Right renal pelvis (tissue), 4 donors: ENCODE results near the gene MRFAP1. TPM values are rescaled to one million over a fixed set of nuclear protein-coding genes. Genes with fewer than 3 reads are reported as not detected.
"Not testable (repeated sequence)": the region's sequence is repeated elsewhere in the genome, so short reads cannot be mapped to it uniquely, and the experiment has no call there.

Experiments used
- DNase-seq, 4 donors: peaks; one replicate each; pipeline ENCODE4 v3.0.0-alpha.2; 2013; ENCODE audit warnings: low read depth in 4 of 4, low spot score in 3 of 4, missing footprints in 1 of 4
- polyA plus RNA-seq, 4 donors: library from polyadenylated mRNA; unstranded; fragments of 120-200 nt; gene quantifications; one replicate each; pipeline ENCODE4 v1.2.1, GENCODE V29; 2013; ENCODE audit not compliant: insufficient read length in 4 of 4

The MRFAP1 gene
- polyA plus RNA-seq, 4 donors, result 446 to 482 (median 461) TPM

GRCh38 chr4:6632125-6632524 lies 8.4 kb upstream of the MRFAP1 start:
- DNase-seq, result no peak

GRCh38 chr4:6633091-6633906 lies 7.2 kb upstream of the MRFAP1 start:
- DNase-seq, result no peak

GRCh38 chr4:6634746-6635145 lies 5.7 kb upstream of the MRFAP1 start:
- no peak for DNase-seq

GRCh38 chr4:6639137-6639680 lies 1.3 kb upstream of the MRFAP1 start:
- DNase-seq, result no peak

DNA sequence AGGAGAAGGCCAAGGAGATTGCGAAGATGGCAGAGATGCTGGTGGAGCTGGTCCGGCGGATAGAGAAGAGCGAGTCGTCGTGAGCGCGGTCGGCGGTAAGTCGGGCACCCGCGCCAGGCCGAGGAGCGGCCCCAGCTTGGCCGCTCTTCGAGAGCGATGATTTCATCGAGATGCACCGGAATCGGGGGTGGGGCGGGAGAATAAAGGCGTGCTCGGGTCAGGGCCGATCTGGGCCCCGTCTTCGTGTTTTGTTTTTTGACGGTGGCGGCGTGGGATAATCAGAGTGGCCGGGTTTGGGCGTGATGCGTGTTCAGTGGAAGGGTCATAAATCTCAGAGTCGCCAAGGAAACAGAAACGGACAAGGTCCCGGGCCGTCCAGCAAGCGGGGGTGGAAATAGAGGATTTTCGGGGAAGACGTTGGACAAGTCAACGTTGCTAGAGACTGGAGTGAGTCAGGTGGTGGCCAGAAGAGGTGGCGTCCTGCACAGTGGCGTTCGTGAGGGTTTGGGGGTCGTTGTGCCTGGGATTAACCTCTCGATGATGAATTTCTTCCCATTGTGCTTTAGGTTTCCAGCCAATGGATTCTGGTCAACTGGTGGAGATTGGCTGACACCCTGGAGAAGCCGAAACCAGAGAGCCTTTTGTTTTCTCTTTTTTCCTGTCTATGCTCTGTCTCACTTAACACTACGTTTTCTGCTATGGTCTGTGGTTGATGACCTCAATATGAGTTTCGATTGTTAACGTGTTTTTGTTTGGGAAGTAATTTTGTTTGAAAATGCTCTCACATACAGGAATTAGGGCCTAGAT lies 882 bp downstream of the MRFAP1 start:
- DNase-seq, result peak in 2 of 4 donors; percentile 39 to 41

DNA sequence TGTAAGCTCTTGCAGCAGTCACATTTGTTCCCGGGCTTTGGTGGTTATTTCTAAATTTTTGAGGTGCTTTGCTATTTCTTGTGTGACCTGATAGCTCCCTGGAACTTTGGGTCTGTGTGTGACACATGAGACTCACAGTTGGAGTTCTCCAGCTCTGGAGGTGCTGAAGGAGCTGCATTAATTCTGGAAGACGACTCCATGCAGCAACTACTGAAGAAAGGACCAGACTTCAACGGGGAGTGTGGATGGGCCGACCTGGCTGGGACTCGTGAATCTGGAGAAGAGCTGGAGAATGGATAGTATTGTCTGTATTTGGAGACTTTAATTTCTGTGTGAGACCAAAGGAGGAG lies 1.5 kb downstream of the MRFAP1 start:
- DNase-seq, result no peak

- no peak for DNase-seq
These were observed 2.8 kb downstream of the MRFAP1 start for GRCh38 chr4:6643141-6643847.

DNA sequence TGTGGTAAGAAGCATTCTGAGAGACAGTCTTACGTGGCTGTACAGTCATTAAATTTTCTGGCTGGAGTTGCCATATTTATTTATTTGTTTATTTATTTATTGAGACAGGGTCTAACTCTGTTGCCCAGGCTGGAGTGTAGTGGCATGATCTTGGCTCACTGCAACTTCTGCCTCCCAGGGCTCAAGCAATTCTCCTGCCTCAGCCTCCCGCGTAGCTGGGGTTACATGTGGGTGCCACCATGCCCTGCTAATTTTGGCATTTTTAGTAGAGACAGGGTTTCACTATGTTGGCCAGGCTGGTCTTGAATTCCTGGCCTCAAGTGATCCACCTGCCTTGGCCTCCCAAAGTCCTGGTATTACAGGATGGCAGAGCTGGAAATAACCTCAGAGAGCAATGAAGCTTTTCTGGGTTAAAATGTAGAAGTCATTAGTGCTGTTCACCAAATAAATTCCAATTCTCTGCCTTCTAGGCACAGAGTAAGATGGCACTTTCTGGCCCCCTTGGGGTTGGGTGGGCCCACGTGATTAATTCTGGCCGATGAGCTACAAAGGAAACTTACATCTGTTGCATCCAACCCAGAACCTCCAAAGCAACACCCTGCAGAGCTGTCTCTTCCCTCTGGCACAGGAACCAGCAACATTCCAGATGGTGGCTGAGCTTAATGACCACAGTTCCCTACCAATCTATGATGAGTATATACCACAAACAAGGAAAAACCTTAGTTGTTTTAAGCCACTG lies 4.5 kb downstream of the MRFAP1 start:
- DNase-seq, result no peak

GRCh38 chr4:6647169-6647568 lies 6.7 kb downstream of the MRFAP1 start:
- no peak for DNase-seq

- DNase-seq, result no peak
These were observed 7.2 kb downstream of the MRFAP1 start for GRCh38 chr4:6647582-6648230.

DNA sequence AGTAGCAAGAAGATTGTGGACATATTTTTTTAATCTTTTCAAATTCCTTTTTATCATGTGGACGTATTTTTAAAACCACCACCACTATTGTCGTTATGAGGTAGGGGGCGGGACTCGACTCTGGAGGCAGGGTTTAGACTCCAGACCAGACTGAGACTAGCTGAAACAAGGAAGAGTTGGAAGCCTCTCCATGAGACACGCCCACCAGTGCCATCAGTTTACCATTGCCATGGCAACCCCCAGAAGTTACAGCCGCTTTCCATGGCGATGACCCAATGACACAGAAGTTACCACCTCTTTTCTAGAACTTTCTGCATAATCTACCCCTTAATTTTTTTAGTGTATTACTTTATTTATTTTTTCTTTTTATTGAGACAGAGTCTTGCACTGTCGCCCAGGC lies 8.7 kb downstream of the MRFAP1 start:
- no peak for DNase-seq

DNA sequence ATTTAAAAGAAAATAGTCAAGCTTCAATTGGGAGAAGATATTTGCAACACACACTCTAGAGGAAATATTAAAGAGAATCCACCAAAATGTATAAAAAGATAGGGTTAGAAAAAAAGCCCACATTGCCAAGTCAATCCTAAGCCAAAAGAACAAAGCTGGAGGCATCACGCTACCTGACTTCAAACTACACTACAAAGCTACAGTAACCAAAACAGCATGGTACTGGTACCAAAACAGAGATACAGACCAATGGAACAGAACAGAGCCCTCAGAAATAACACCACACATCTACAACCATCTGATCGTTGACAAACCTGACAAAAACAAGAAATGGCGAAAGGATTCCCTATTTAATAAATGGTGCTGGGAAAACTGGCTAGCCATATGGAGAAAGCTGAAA lies 13.7 kb downstream of the MRFAP1 start:
- DNase-seq, result not testable (repeated sequence)

DNA sequence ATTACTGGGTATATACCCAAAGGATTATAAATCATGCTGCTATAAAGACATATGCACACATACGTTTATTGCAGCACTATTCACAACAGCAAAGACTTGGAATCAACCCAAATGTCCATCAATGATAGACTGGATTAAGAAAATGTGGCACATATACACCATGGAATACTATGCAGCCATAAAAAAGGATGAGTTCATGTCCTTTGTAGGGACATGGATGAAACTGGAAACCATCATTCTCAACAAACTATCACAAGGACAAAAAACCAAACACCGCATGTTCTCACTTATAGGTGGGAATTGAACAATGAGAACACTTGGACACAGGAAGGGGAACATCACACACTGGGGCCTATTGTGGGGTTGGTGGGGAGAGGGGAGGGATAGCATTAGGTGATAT lies 14.8 kb downstream of the MRFAP1 start:
- not testable (repeated sequence) for DNase-seq

DNA sequence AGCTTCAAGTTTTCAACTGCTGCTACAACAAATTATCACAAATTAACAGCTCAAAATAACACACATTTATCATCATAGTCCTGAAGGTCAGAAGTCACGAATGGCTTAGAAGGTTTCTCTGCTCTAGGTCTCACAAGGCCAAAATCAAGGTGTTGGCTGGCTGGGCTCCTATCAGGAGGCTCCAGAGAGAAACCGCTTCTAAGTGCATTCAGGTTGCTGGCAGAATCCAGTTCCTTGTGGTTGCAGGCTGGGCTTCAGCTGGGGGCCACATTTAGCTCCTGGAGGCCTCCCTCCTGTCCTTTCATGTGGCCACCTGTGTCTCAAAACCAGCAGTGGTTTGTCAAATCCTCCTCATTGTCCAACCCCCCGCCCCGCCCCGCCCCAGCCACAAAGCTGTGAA lies 15.4 kb downstream of the MRFAP1 start:
- no peak for DNase-seq

DNA sequence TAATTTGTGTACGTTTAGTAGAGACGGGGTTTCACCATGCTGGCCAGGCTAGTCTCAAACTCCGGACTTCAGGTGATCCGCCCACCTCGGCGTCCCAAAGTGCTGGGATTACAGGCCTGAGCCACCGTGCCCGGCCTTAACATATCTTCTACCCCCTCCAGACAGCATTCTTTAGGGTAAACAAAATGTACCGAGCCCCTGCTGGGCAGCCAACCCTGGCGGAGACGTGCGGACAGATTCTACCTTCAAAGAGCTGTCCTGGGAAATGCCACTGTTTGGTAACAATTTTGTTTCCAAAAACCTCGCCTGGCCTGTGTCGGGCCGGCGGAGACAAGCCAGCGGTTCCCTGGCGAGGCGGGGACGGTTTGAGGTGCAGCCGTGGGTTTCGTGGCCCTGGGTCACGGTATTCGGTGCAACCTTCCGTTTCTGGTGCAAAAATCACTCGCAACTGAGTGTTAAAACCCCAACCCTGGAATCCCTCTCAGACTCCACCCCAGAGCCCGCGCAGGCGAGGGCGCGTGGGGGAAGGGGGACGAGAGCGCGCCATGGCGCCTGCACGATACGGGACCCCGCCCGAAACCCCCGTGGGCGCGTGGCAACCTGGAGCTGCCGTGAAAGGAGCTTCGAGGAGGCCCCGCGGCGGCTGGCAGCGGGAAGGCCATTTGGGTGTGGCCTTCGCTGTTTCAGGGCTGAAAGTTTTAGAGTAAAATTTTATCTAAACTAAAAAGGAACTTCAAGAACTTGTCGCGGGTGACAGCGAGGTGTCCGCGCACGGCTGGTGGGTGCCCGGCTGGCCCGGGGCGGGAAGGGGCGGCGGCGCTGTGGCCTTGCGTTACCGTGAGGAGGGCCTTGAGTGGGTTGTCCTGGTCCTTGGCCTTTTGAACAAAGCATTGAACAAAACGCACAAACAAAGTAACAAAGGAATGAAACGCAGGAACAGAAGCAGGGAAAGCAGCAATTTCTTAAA lies 17.0 kb downstream of the MRFAP1 start:
- no peak for DNase-seq

DNA sequence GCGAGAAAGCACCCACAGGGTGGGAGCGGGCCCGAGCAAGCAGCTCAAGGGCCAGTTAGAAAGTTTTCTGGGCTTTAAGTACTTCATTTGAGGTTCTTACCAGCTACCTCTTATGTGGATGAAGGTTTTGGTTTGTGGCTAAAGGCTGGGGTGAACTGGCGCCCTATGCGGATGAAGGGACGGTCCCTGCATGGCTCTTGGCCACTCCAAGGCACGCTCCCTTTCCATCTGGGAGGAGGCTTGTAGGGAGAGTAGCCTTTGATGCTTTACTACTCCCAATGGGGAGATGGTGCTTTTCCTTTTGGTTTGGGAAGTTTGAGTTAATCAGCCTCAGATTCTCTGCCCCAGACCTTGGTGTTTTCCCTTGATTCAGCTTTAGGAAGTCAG lies 17.7 kb downstream of the MRFAP1 start:
- no peak for DNase-seq

DNA sequence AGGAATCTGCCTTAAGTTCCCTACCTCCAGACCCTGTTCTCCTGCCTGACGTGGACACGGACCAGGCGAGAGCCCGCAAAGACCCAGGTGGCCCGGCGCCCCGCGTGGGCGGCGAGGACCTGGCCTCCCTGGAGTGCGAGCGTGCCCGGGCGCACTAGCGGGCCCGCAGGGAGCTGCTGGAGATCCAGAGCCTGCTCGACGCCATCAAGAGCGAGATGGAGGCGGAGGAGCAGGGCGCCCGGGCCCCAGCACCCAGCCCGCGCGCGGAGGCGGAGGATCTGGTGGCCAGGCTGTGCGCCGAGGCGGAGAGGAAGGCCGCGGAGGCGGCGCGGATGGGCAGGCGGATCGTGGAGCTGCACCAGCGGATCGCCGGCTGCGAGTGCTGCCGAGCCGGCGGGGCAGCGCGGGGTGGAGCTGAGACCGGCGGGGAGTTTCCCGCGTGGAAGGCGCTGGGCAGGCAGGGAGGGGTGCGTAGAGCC lies 18.2 kb downstream of the MRFAP1 start:
- no peak for DNase-seq

GRCh38 chr4:6659897-6660296 lies 19.4 kb downstream of the MRFAP1 start:
- DNase-seq, result no peak

GRCh38 chr4:6660430-6660829 lies 19.9 kb downstream of the MRFAP1 start:
- DNase-seq, result no peak
